HS-5 (cell line): ENCODE data around the gene RBX1.
"Not testable (repeated sequence)": the region's sequence is repeated elsewhere in the genome, so short reads cannot be mapped to it uniquely, and the experiment has no call there.

Experiments used
- DNase-seq: peaks from one replicate; pipeline ENCODE4 v3.0.0-alpha.2; 2012; ENCODE audit warnings: low read depth

RBX1 gene

GRCh38 chr22:40950962-40951794 is at the start of gene RBX1:
TSS of gene RBX1 (plus strand) at chr22:40951378. CDS start at chr22:40951399, 21 bp downstream.
- peak; percentile 95 for DNase-seq

- DNase-seq = no peak
Measured at GRCh38 chr22:40904101-40904500, 47.1 kb upstream of the RBX1 start.

- DNase-seq = no peak
Measured at GRCh38 chr22:40908895-40909294, 42.3 kb upstream of the RBX1 start.

- no peak for DNase-seq
Measured at GRCh38 chr22:40911772-40912171, 39.4 kb upstream of the RBX1 start.

GRCh38 chr22:40912987-40913386 is 38.2 kb upstream of the RBX1 start:
- DNase-seq = not testable (repeated sequence)

GRCh38 chr22:40919446-40919845 is 31.7 kb upstream of the RBX1 start:
- no peak for DNase-seq

GRCh38 chr22:40920526-40920925 is 30.7 kb upstream of the RBX1 start:
- DNase-seq = no peak

- peak; percentile 39 for DNase-seq
Measured at GRCh38 chr22:40922484-40923303, 28.5 kb upstream of the RBX1 start.

- DNase-seq = no peak
Measured at GRCh38 chr22:40928657-40929056, 22.5 kb upstream of the RBX1 start.

GRCh38 chr22:40932396-40932795 is 18.8 kb upstream of the RBX1 start:
- DNase-seq = no peak

- no peak for DNase-seq
Measured at GRCh38 chr22:40939202-40939601, 12.0 kb upstream of the RBX1 start.

- DNase-seq = no peak
Measured at GRCh38 chr22:40951795-40952605, 822 bp downstream of the RBX1 start.

GRCh38 chr22:40953471-40953870 is 2.3 kb downstream of the RBX1 start:
- no peak for DNase-seq

GRCh38 chr22:40954113-40954512 is 2.9 kb downstream of the RBX1 start:
- no peak for DNase-seq

GRCh38 chr22:40955571-40955970 is 4.4 kb downstream of the RBX1 start:
- no peak for DNase-seq

- no peak for DNase-seq
Measured at GRCh38 chr22:40957601-40958000, 6.4 kb downstream of the RBX1 start.

GRCh38 chr22:40958299-40958698 is 7.1 kb downstream of the RBX1 start:
- DNase-seq = no peak

GRCh38 chr22:40960145-40960544 is 9.0 kb downstream of the RBX1 start:
- no peak for DNase-seq

GRCh38 chr22:40965936-40966725 is 15.0 kb downstream of the RBX1 start:
- DNase-seq = no peak

GRCh38 chr22:40966726-40967085 is 15.5 kb downstream of the RBX1 start:
- no peak for DNase-seq

- no peak for DNase-seq
Measured at GRCh38 chr22:40967111-40967760, 16.1 kb downstream of the RBX1 start.
